RCC 7860 (cell line): ENCODE measurements around the gene LRRC31.

Source experiments
- DNase-seq: peaks from one replicate; pipeline ENCODE4 v3.0.0-alpha.2; 2015; ENCODE audit warnings: low spot score
- FAIRE-seq: peaks from 2 replicates; lab custom pipeline; 2012; peaks lifted over from hg19 to GRCh38; lab: Jason Lieb, UNC

Gene LRRC31

GRCh38 chr3:169813757-169814517, 55.8 kb downstream of the LRRC31 start:
- FAIRE-seq (no peak), DNase-seq (no peak)

GRCh38 chr3:169813278-169813677, 56.5 kb downstream of the LRRC31 start:
- FAIRE-seq (no peak), DNase-seq (no peak)

GRCh38 chr3:169812332-169813235, 57.2 kb downstream of the LRRC31 start, which contains the start of the genes LRRC34 and LRRIQ4:
LRRC34 (minus strand) TSS chr3:169812904; CDS start chr3:169812548, 356 bp downstream.
LRRIQ4 (plus strand) TSS chr3:169812870; CDS start chr3:169821922, 9,052 bp downstream.
- DNase-seq (peak; percentile 29), FAIRE-seq (no peak)

GRCh38 chr3:169811631-169812331, 58.0 kb downstream of the LRRC31 start:
- DNase-seq (no peak), FAIRE-seq (no peak)

- FAIRE-seq = no peak
Observed at GRCh38 chr3:169809230-169809795, 60.4 kb downstream of the LRRC31 start.

GRCh38 chr3:169804681-169805080, 65.1 kb downstream of the LRRC31 start:
- FAIRE-seq = no peak
- no peak for DNase-seq

More at GRCh38 chr3:169809230-169809795, 60.4 kb downstream of the LRRC31 start:
- DNase-seq = no peak

GRCh38 chr3:169792359-169792758, 77.4 kb downstream of the LRRC31 start:
- DNase-seq (no peak), FAIRE-seq (no peak)

- DNase-seq = peak; percentile 19
- FAIRE-seq = no peak
Observed at GRCh38 chr3:169790687-169791429, 78.9 kb downstream of the LRRC31 start.

- no peak for DNase-seq
- no peak for FAIRE-seq
Observed at GRCh38 chr3:169790219-169790618, 79.5 kb downstream of the LRRC31 start.
